HG03558 (cell line): ENCODE measurements around the gene PLEKHA8.
"Not testable (repeated sequence)": the region's sequence is repeated elsewhere in the genome, so short reads cannot be mapped to it uniquely, and the experiment has no call there.

Experiments
- ATAC-seq: cut with Tn5 transposase; IDR thresholded peaks from one replicate; pipeline ENCODE4 v1.9.1; 2021; ENCODE audit warnings: moderate number of reproducible peaks; ENCODE audit not compliant: unreplicated experiment; ENCODE audit errors: extremely low read depth

The PLEKHA8 gene

GRCh38 chr7:30091491-30091912 is 63.3 kb downstream of the PLEKHA8 start:
- ATAC-seq, result no peak

- no peak for ATAC-seq
Observed at GRCh38 chr7:30091987-30092386, 63.8 kb downstream of the PLEKHA8 start.

GRCh38 chr7:30093420-30093952 is 65.3 kb downstream of the PLEKHA8 start:
- no peak for ATAC-seq

- not testable (repeated sequence) for ATAC-seq
Observed at GRCh38 chr7:30098599-30098998, 70.4 kb downstream of the PLEKHA8 start.

GRCh38 chr7:30102281-30102680 is 74.1 kb downstream of the PLEKHA8 start:
- ATAC-seq, result no peak

- ATAC-seq, result no peak
Observed at GRCh38 chr7:30104157-30104556, 75.9 kb downstream of the PLEKHA8 start.

GRCh38 chr7:30112103-30112713 is 84.0 kb downstream of the PLEKHA8 start:
- no peak for ATAC-seq

GRCh38 chr7:30113144-30113543 is 84.9 kb downstream of the PLEKHA8 start:
- no peak for ATAC-seq

GRCh38 chr7:30114536-30115238 is 86.5 kb downstream of the PLEKHA8 start:
- ATAC-seq, result no peak

GRCh38 chr7:30115709-30116297 is 87.6 kb downstream of the PLEKHA8 start:
- ATAC-seq, result no peak

- ATAC-seq, result no peak
Observed at GRCh38 chr7:30116771-30117170, 88.6 kb downstream of the PLEKHA8 start.

- ATAC-seq, result no peak
Observed at GRCh38 chr7:30117896-30118295, 89.7 kb downstream of the PLEKHA8 start.

GRCh38 chr7:30119890-30120577 is 91.8 kb downstream of the PLEKHA8 start:
- ATAC-seq, result no peak

GRCh38 chr7:30133736-30134610 is 105.8 kb downstream of the PLEKHA8 start:
- no peak for ATAC-seq

- ATAC-seq, result peak; percentile 70
Observed at GRCh38 chr7:30134611-30135300, 106.5 kb downstream of the PLEKHA8 start, which contains the start of gene MTURN. TSS of gene MTURN (plus strand) at chr7:30134986. CDS start at chr7:30135137, 151 bp downstream.

GRCh38 chr7:30135301-30136116 is 107.3 kb downstream of the PLEKHA8 start:
- no peak for ATAC-seq

- no peak for ATAC-seq
Observed at GRCh38 chr7:30136117-30136731, 108.0 kb downstream of the PLEKHA8 start.
